T-helper 22 cell (primary cell): ENCODE measurements around the gene PAXIP1.
A peak's percentile ranks its signal among the peaks of the same experiment; 100 is the strongest.

ENCODE experiments used
- DNase-seq: peaks from one replicate; pipeline ENCODE4 v3.0.0-alpha.2; 2020; ENCODE audit warnings: low read depth

Gene PAXIP1

DNA sequence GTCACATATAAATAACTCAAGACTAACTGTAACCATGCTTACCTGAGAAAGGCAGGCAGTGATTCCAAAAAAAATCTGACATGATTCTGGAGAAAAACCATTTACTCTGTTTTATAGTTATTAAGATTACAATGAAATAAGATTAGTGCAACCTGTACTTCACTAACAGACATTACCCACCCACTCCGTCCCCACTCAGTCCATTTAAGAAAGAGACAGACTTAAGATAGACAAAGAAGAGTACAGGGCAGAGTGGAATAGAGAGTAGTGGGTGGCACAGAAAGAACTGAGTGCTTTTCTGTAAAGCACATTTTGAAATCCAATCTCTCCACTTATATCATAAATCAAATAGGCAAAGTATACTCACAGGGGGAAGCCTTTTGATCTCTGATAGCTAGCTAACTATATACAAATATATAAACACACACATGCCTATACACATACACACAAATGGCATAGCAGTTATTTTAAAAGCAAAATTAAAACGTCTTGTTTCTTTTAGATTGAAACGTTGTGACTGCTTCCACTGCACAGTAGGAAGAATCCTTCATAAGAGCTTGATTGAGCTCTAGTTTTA, 11.9 kb downstream of the PAXIP1 start:
- DNase-seq, result no peak

DNA sequence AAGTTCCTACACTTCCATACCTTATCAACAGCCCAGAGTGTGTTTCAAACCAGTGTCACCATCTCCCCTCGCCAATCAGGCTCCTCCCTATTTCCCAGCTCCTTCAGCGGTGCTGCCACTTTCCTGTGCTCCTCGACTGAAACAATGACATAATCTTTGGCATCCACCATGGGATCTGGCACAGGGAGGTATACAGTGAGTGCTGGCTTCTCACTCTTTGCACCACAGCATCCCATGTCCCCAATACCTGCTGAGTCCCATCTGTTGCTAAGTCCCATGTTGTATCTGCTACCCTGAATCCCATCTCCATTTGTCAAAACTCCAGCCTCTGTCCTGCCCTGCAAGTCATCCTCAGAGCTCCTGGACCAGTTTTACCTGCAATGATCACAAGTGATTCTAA, 15.4 kb downstream of the PAXIP1 start:
- no peak for DNase-seq

DNA sequence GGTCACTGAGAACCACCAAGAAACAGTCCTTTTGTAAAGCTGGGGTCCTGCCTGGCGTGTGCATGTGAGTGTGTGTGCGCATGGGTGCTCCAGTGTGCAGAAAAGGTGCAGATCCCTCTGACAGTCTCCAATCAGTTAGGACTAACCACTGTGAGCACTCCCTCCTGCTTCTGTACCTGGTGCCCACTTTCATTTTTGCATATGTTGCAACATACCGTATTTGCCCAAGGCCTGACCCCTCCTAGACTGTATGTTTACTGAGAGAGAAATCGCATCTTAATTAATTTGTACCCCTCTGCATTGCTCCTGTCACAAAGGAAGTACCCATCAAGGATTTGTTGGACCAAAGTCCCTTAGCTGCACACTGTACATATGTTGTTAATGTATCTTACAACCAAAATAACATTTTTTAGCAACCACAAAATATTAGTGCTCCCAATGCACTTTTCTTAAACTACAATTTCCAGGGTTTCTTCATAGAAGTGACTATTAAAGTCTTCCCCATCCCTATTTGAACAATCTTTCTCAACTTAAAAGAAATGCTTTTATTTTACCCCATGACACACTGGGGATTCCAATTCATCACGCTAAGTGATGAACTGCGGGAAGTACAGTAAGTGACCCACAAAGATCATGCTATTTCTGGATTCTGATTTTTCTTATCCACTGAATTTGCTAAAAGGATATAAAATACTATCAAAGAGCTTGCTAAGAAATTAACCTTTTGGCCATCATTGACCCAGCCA, 16.6 kb downstream of the PAXIP1 start:
- DNase-seq, result no peak

DNA sequence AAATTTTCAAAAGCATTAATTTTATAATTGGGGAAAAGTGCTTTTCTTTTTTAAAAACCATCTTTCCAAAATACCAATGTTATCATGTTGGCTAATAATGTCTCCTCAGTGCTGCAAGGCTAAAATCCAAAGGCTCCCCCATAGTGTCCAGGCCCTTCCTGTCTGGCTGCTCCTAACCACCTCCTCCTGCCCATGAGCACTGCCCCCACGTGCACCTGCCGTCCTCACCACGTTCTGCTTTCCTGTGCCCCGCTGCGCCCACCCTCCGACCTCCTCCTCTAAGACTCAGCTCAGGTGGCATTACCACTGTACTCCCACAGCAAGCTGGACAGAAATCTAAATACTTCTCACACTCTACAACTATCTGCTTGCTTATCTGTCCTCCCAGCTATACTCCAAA, 17.7 kb downstream of the PAXIP1 start:
- DNase-seq, result no peak

DNA sequence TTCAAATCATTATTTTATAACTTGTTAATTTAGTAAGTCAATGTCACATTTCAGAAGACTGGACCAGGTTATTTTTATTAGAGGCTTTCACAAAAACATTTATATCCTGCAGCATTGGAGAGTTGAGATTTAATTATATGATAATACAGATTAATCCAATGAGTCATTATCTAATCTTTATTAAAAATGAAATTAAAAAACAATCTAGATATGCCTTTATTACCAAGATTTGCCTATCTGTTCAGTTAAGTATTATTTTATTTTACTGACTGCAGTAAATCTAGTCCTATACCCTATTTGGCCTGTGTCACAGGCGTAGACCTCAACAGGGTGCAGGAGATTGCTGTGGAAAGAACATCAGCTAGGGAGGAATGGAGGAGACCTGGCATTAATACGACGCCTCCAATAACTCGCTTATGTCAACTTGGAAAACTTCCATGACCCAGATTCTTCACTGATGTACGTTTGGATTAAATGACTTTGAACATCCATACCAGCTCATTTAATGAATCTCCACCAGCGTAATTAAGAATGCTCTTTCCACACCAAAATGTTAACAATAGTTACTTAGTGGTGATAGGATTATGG, 18.2 kb downstream of the PAXIP1 start:
- DNase-seq, result no peak

DNA sequence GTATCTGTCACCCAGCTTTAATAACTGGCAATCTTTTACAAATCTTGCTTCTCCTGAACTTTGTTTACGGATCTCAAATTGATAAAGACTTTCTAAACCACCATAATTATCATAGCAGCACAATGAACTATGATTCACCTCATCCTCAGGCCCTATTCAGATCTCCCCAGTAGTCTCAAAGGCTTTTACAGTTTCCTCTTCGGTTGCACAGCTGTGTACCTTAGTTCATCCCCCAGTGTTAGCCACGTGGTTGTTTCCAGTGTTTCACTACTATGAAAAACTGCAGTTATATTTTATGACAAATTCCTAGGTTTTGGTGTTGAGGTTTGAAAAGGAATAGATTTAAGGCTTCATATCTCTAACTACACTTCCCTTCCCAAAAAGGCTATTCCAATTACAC, 24.9 kb downstream of the PAXIP1 start:
- DNase-seq, result no peak

DNA sequence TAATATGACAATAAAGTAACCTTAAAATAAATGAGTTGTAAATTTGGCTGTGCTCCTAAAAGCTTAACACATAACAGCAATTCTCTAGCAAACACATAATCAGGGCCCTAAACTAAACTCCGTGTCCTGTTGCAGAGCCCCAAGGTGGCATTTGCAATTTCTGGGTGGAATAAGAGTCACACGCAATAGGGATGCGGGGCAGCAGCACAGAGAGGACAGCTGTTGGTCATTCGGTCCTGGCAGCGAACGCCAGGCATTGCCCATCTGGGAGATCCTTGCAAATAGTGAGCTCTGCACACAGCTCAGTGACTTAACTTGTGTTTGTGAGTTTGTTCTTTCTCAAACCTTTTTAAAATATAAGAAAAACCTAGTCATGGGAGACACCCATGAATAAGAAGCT, 25.7 kb downstream of the PAXIP1 start:
- no peak for DNase-seq

DNA sequence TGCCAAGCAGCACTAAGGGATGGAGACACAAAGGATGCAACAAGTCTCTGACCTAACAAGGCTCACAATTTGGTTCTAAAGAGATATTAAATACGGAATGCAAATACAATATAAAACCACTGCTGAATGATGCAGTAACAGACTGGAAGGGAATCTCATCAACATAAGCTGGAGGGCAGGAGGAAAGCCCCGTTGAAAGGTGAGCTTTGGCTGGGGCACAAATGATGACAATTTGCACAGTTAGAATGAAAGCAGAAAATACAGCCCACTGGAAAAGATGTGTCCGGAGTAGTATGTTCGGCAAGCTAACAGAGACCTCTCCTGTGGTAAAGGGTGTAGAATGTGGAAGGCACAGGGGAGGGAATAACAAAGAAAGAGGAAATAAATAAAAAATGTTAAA, 26.1 kb downstream of the PAXIP1 start:
- no peak for DNase-seq

DNA sequence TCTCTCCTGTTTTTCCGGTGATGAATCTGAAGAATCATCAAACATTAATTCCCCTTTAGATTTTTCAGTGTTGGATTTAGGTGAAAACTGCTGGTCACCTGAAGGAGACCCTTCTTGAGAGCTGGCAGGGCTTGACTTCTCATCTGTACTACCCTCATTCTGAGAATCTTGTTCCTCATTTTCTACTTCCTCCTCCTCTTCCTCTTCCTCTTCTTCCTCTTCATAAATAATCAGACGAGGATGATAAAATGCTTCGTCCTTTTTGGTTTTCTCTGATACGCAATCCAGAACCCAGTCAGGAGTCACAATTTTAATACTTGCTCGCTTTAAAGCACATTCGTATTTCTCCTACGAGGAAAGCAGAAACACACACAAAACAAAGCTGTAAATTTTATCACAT, 26.9 kb downstream of the PAXIP1 start:
- no peak for DNase-seq

DNA sequence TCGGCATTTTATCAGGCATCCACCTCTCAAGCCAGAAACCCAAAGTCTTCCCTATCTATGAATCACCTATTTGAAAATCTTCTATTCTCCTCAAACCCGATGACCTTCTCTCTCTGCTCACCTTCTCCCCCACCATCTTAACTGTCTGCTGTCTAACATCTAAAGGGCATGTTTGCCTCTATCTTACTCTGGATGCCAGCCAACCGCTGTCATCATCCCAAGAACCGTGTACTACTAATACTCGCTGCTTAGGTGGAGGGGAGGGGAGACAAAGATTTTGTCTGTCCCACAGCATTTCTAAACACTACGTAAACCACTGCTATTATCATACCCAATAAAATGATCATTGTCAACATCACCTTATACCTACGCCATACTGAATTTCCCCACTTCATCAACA, 29.5 kb downstream of the PAXIP1 start:
- no peak for DNase-seq

DNA sequence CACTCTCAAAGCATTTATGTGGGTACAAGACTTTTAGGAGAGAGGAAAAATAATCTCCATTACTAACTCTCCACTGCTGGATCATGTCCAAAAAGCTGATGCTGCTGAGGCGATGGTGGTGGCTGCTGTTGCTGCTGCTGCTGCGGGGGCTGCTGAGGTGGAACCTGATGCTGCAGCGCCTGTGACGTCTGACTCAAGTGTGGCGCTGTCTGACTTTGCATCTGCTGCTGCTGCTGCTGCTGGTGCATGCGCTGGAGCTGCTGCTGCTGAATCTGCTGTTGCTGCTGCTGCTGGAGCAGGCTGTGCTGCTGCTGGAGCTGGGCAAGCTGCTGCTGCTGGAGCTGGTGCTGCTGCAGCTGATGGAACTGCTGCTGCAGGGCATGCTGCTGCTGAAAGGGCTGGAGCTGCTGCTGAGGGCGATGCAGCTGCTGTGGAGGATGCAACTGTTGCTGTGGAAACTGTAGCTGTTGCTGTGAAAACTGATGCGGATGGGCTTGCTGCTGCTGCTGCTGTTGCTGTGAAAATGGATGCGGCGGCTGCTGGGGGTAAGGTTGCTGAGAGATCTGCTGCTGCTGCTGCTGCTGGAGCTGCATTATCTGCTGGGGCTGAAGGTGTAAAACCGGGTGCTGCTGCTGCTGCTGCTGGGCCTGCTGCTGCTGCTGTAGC, 34.5 kb downstream of the PAXIP1 start:
- DNase-seq, result no peak

DNA sequence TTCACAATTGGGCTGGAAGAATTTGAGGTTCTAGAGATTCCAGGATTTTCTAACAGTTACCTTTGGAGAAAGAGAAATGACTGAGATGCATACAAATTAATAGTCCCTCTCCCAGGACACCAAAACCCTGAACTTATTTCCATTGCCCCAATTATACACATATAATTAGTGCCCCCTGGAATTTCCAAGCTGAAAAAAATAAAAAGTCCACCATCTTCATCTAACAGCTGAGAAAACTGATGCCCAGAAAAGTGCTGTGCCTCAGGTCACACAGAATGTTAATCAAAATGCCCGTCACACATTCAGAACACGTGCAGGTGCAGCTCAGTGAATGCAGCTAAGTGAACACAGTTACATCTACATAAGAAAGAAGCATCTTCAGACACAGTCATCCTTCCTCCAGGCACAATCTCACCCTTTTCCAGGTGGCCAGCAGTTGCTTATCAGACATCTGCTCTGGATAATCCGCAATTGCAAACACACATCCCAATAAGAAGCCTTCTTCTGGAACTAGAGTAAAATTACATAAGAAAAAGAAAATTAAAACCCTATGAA, 35.4 kb downstream of the PAXIP1 start:
- no peak for DNase-seq

DNA sequence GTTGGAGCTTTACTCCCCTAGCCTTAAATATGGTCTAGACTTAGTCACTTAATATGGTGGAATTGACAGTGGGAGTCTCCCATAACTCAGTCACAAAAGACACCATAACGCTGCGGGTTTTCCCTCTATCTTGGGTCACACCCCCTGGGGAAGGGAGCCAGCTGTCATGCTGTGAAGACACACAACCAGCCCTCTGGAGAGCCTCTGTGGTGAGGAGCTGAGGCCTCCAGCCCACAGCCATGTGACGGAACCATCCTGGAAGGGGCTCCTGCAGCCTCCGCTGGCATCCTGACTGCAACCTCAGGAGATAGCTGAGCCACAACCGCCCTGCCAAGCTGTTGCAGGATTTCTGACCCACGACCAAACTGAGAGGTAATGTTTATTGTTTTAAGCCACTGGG, 37.9 kb downstream of the PAXIP1 start:
- no peak for DNase-seq

DNA sequence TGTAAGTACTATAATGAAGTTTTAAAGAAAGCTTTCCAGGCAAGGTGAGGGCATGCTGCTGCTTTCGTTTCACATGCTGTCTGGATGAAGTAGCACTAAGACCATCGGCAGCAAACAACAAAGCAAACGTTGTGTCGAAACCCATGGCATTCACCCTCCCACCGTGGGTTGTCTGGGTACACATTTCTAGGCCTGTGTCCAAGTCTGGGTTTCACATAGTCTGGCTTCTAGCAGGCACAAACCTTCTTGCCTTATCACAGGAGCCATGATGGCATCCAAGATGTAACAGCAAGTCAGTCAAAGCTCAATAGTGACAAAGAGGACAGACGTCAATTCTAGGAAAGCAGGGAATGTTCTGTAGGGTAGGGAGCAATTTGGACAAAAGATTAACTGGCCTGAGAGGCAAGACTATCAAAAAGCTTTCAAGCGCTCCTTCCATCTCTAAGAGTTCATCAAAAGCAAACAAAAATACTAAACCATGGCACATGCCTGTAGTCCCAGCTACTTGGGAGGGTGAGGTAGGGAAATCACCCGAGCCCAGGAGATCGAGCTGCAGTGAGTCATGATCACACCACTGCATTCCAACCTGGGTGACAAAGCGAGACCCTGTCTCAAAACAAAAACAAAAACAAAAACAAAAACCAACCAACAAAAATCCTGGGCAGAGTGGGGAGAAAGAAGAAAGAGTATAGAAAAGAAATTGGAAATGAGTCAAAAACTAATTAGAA, 42.7 kb downstream of the PAXIP1 start:
- DNase-seq, result no peak

DNA sequence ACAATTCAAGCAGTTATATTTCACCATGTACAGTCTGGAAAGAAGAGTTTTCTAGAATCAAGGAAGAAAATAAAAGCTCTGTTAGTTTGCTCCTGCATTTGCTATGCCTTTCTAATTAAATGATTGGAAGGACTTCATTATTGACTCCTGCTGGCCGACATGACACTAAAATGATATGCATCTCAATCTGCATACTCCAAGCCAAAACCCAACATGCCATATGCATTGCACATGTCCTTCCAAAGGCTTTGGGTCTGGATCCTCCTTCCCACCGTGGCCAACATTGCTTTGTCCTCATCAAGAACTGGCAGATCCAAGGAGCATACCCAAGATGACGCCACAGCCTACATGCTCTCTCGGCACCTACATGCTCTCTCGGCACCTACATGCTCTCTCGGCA, 46.5 kb downstream of the PAXIP1 start:
- DNase-seq, result no peak

DNA sequence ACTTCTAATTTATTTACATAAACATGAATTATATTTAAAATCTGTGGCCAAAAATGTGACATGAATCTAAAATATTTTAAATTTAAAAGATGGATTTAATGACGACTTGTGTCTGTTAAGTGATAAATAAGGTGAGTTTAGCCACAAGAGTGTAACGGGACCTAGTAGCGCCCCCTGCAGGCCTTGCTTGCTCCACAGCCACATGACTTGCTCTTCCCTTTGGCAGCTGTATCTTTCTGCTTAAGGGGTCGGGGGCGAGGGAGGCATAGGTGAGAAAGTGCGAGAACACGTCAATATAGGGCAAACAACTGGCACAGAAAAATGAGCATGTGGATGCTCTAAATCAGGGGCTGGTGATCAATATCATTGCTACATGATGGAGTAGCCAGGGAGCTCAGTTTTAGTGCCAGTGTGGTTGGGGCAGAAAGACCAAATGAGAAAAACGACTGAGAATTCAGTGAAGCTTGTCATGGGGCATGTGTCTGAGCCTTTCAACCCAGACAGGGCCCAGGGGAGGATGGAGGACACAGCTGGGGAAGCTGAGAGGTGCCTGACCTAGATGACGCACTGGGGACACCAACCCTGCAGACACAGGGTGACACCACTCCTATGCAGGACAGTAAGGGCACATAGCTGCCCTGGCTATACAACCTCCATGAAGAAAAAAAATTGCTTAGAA, 49.8 kb downstream of the PAXIP1 start:
- DNase-seq, result peak; percentile 34

DNA sequence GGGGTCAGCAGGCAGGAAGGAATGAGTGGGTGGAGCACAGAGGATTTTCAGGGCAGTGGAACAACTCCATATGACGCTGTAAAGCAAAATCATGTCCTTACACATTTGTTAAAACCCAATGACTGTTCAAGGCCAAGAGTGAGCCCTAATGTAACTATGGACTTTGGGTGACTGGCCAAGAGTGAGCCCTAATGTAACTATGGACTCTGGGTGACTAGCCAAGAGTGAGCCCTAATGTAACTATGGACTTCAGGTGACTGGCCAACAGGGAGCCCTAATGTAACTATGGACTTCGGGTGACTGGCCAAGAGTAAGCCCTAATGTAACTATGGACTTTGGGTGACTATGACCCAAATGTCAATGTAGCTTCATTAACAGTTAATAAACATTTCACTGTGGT, 52.0 kb downstream of the PAXIP1 start:
- no peak for DNase-seq

DNA sequence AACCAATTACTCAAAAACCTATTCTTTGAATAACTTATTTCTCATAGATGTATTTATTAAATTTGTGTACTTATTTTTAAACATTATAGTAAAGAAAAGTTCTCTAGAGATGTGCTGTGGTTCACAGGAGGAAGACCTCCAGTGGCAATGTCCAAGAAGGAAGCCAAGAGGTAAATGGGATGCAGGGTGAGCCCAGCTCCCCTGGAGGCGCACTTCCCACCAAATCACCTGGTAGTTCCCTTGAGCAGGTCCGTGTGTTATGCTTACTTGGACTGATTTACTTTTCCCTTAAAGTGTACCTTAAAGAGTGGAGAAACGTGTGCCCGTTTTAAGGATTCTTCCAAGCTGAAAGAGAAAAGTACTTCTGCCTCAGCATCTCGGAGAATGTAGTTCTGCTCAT, 55.3 kb downstream of the PAXIP1 start:
- DNase-seq, result no peak

DNA sequence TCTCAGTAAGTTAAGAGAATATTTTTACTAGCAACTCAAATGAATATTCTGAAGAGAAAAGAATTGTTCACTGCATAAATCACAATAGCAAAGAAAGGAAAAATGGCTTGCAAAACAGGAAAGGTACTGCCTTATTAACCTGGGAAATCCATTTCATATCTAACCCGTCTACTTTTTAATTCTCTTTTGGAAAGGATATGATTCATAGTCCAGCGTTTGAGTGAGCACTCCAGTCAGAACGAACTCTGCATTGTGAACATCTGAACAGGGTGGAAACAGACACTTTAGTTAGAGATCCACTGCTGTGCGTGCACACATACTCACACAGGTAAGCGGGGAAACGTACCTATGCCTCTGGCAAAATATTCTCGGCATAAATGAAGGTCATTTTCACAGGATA, 56.8 kb downstream of the PAXIP1 start:
- DNase-seq, result no peak

DNA sequence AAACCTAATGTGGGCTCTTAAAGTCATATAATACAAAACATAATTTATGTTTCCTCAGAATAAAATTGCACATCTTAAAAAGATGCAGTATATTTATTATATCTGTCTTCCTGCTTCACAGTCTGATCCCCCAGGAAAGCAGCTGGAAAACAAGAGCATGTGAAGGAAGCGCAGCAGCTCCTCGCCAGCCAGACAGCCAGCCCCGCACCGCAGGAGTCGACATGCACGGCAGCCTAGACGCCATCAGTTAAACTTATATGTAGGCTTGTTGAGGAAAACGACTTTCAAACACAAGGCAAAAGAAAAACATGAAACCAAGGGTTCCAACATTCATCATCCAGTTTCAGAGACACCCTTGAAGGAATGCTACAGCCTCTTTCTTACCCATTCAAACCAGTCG, 59.0 kb downstream of the PAXIP1 start:
- no peak for DNase-seq

DNA sequence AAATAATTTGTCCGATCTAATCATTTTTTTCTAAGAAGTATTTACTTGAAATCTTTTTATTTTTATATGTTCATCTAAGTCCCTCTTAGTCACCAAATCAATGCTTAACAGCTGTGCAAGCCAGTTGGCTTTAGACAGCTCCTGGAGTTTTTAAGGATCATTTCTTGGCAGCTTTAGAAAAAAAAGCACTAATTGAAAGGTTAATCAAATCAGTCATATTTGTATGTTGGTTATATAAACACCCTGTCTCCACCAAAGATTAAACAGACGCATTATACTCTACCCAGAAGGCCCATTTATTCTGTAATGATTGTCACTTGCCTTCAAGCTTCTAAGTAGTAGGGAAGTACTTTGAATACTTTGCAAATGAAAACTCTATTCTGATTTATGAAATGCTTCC, 60.2 kb downstream of the PAXIP1 start:
- no peak for DNase-seq

DNA sequence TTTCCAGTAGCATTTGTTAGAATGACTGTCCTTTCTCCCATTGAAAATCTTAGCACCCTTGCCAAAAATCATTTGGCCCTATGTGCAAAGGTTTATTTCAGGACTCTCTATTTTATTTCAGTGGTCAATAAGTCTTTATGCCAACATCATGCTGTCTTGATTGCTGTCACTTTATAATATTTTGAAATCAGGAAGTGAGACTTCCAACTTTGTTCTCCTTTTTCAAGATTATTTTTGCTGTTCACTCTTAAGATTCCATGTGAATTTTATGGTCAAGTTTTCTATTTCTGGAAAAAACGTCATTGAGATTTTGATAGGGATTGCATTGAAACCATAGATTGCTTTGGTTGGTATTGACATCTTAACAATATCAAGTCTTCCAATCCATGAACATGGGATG, 65.1 kb downstream of the PAXIP1 start:
- no peak for DNase-seq
